Suprapubic skin (tissue), 4 donors: ENCODE results near the gene DDX25. TPM values are rescaled to one million over a fixed set of nuclear protein-coding genes. Genes with fewer than 3 reads are reported as not detected.
A peak's percentile ranks its signal among the peaks of the same experiment; 100 is the strongest.

Experiments used
- DNase-seq, 2 donors: peaks; one replicate each; pipeline ENCODE4 v3.0.0-alpha.2; 2019; ENCODE audit warnings: low spot score in 2 of 2
- H3K27ac ChIP-seq: fragments of 200-600 bp; sonication (generic); one replicate; pipeline ENCODE4 v1.5.1; 2019
- H3K27me3 ChIP-seq: fragments of 200-600 bp; sonication (generic); one replicate; pipeline ENCODE4 v1.5.1; 2019
- H3K36me3 ChIP-seq: fragments of 200-600 bp; sonication (generic); one replicate; pipeline ENCODE4 v1.5.1; 2019
- H3K4me1 ChIP-seq: fragments of 200-600 bp; sonication (generic); one replicate; pipeline ENCODE4 v1.5.1; 2019
- H3K4me3 ChIP-seq: fragments of 200-600 bp; sonication (generic); one replicate; pipeline ENCODE4 v1.5.1; 2019; ENCODE audit warnings: mild to moderate bottlenecking
- H3K9me3 ChIP-seq: fragments of 200-600 bp; sonication (generic); one replicate; pipeline ENCODE4 v1.5.1; 2019
- EP300 ChIP-seq: sonication (generic); formaldehyde crosslinking; IDR thresholded peaks from one replicate; pipeline ENCODE4 v1.6.1; 2017; ENCODE audit warnings: antibody characterized with exemption
- POLR2A ChIP-seq, 2 donors: fragments of 450-650 bp; IDR thresholded peaks; one replicate each; pipeline ENCODE4 v1.6.1; 2017; ENCODE audit warnings: antibody characterized with exemption in 2 of 2, mild to moderate bottlenecking in 2 of 2, moderate library complexity in 2 of 2
- POLR2AphosphoS5 ChIP-seq, 3 donors: sonication (generic); formaldehyde crosslinking; IDR thresholded peaks; one replicate each; pipeline ENCODE4 v1.6.1; 2017; ENCODE audit warnings: antibody characterized with exemption in 3 of 3
- WGBS: methylation state at CpG from one replicate; pipeline ENCODE4 v1.1.5; 2018; 5-methylcytosine and 5-hydroxymethylcytosine counted together
- total RNA-seq, 4 donors: library from RNA; depleted of rRNA; stranded (reverse); fragments of >200 nt; gene quantifications; one replicate each; pipeline ENCODE4 v1.1.0, GENCODE V29; 2016
- TF ChIP-seq, protein P1 (sequence below), 2 donors: fragments of 200-600 bp in 1 of 2; fragments of 450-650 bp in 1 of 2; sonication (generic) in 1 of 2; IDR thresholded peaks; one replicate each; pipeline ENCODE4 v1.5.1; 2016 to 2019; ENCODE audit warnings: antibody characterized with exemption in 2 of 2, mild to moderate bottlenecking in 1 of 2, moderate library complexity in 1 of 2

The DDX25 gene
- total RNA-seq, 4 donors from 2014 or later: 0.15 to 1.2 (median 0.32) TPM; not detected in 1

DNA sequence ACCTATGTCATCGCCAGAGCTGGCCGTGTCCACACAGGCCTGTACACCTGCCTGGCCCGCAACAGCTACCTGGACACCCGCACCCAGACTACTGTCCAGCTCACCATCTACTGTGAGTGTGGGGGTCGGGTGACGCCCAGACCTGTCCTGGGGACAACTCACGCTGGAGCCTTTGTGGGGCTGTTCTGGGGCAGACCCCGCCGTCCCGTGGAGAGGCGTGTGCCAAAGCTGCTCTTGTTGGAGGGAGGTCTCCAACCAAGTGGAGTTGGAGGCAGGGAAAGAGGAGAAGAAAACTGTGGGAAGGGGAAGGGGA is 45.8 kb downstream of the DDX25 start:
- H3K27me3 ChIP-seq: no peaks in the 10 kb centered on the region
- H3K4me3 ChIP-seq: no peak overlapping the region
- no peaks in the 10 kb centered on the region for H3K9me3 ChIP-seq
- WGBS: 86% methylated on average over 11 of the region's 11 CpGs
- no peaks in the 10 kb centered on the region for H3K36me3 ChIP-seq
- H3K4me1 ChIP-seq: peaks cover 36% of the 10 kb centered on the region
- TF ChIP-seq EP300 (no peak), POLR2A (IDR thresholded peaks at IDR 0.05) (no peak), POLR2AphosphoS5 (IDR thresholded peaks at IDR 0.05) (no peak)
- TF ChIP-seq, protein P1, sequence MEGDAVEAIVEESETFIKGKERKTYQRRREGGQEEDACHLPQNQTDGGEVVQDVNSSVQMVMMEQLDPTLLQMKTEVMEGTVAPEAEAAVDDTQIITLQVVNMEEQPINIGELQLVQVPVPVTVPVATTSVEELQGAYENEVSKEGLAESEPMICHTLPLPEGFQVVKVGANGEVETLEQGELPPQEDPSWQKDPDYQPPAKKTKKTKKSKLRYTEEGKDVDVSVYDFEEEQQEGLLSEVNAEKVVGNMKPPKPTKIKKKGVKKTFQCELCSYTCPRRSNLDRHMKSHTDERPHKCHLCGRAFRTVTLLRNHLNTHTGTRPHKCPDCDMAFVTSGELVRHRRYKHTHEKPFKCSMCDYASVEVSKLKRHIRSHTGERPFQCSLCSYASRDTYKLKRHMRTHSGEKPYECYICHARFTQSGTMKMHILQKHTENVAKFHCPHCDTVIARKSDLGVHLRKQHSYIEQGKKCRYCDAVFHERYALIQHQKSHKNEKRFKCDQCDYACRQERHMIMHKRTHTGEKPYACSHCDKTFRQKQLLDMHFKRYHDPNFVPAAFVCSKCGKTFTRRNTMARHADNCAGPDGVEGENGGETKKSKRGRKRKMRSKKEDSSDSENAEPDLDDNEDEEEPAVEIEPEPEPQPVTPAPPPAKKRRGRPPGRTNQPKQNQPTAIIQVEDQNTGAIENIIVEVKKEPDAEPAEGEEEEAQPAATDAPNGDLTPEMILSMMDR (IDR thresholded peaks at IDR 0.05): no peak
- DNase-seq: no peak
- no peak overlapping the region for H3K27ac ChIP-seq

DNA sequence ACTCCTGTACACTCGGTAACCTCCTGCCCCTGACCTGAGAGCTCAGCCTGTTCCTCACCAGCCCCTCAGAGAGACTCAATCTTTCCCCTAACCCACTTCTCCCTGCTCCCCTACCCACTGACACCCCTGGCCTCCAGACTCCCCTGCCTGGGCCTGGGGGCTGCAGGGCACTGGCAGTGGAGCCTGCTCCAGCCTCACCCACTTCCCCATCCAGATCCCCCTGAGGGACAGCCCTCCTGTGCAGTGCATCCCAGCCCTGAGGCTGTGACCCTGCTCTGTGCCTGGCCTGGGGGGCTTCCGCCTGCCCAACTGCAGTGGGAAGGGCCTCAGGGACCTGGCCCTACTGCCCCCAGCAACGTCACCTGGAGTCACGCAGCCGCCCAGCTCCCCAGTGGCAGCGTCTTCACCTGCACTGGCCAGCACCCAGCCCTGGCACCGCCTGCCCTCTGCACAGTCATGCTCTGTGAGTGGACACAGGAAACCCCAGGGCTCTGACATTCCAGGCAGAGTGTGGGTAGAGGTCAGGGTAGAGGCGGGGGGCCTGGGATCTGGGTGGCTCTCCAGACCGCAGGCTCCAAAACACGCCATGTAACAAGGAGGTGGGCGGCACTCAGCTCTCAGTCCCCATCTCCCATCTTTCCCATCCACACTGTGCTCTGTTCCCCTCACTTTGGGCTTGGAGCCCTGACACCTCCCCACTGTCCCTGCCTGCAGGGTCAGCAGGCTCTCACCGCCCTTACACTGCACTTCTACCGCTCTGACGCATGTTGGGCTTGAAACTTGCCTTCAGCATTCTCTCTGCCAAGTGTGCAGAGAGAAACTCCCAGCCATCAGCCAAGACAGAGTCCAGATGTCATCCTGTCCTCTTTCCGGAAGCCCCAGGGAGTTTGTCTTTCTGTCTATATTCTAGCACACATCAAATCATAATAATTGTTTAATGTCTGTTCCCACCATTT is 46.7 kb downstream of the DDX25 start:
- Histone ChIP-seq H3K27ac (peak overlapping the region; percentile 63), H3K4me1 (peaks cover 36% of the 10 kb centered on the region), H3K27me3 (no peaks in the 10 kb centered on the region), H3K36me3 (no peaks in the 10 kb centered on the region), H3K4me3 (no peak overlapping the region), H3K9me3 (no peaks in the 10 kb centered on the region)
- WGBS: 42% methylated on average over 9 of the region's 15 CpGs
- TF ChIP-seq EP300: no peak
- no peak for TF ChIP-seq POLR2A (IDR thresholded peaks at IDR 0.05)
- TF ChIP-seq, protein P1 (IDR thresholded peaks at IDR 0.05): no peak
- TF ChIP-seq POLR2AphosphoS5 (IDR thresholded peaks at IDR 0.05): peak in 1 of 3 donors; percentile 58
- DNase-seq: no peak

DNA sequence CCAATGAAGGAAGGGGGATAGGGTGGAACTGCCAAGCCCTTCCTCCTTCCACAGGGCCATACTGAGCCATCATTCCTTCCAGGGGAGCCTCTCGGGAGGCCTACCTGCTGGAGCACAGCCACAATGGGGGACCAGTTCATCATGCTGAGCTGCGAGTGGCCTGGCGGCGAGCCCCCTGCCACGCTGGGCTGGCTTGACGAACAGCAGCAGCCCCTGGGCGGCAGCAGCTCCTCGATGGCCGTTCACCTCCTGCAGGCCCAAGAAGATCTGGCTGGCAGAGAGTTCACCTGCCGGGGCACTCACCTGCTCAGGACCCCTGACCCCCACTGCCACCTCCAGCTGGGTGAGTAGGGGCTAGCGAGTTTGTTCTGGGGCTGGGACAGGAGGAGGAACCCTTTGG is 47.4 kb downstream of the DDX25 start:
- no peak for DNase-seq
- Histone ChIP-seq H3K9me3 (no peaks in the 10 kb centered on the region), H3K27ac (peak overlapping the region; percentile 63), H3K27me3 (no peaks in the 10 kb centered on the region), H3K36me3 (no peaks in the 10 kb centered on the region), H3K4me1 (peaks cover 39% of the 10 kb centered on the region), H3K4me3 (no peak overlapping the region)
- WGBS: 57% methylated on average over 6 of the region's 11 CpGs
- TF ChIP-seq POLR2AphosphoS5 (IDR thresholded peaks at IDR 0.05) (no peak), EP300 (no peak), POLR2A (IDR thresholded peaks at IDR 0.05) (no peak)
- TF ChIP-seq, protein P1 (IDR thresholded peaks at IDR 0.05): no peak

DNA sequence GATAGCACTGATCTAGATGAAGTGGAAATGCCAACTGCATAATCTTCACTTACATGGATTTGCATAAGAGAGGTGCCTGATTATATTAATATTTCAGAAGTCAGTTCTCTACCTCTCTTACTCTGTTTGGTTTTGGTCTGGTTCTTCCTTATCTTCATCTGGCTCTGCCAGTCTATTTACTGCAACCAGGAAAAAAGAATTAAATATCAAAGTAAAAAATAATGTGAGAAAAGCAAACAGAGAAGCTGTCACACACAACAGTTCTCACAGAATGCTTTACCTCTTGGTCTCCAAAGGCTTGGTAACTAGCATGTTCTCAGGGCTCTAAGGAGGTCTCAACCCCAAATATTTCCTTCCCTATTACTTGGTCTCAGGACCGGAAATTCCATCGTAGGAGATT is 48.3 kb downstream of the DDX25 start:
- Histone ChIP-seq H3K4me1 (peaks cover 48% of the 10 kb centered on the region), H3K4me3 (peak overlapping the region; percentile 36), H3K36me3 (no peaks in the 10 kb centered on the region), H3K27ac (peak overlapping the region; percentile 63), H3K27me3 (no peaks in the 10 kb centered on the region), H3K9me3 (no peaks in the 10 kb centered on the region)
- TF ChIP-seq POLR2AphosphoS5 (IDR thresholded peaks at IDR 0.05): no peak
- TF ChIP-seq, protein P1 (IDR thresholded peaks at IDR 0.05): no peak
- TF ChIP-seq EP300: no peak
- no peak for TF ChIP-seq POLR2A (IDR thresholded peaks at IDR 0.05)
- 48% methylated on average over 2 of the region's 2 CpGs for WGBS
- DNase-seq: no peak

DNA sequence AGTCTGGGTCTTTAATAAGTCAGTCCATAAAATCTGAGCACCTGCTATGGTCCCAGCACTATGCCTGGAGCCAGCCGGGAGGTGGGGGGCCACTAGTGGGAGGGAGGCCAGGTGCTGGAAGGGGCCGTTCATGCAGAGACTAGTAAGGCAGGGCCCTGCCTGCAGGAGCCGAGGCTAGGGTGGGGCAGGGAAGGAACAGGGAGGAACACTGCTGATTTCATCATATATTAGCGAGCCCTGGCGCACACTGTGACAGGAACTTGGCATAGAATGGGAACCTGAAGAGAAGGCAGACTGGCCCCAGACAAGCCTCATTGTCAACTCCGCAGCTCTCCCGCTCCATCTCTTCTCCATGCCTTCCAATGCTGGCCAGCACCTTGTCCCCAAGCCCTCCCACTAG is 48.7 kb downstream of the DDX25 start:
- TF ChIP-seq POLR2AphosphoS5 (IDR thresholded peaks at IDR 0.05): peak in 1 of 3 donors; percentile 57
- no peak for TF ChIP-seq POLR2A (IDR thresholded peaks at IDR 0.05)
- no peak for TF ChIP-seq EP300
- TF ChIP-seq, protein P1 (IDR thresholded peaks at IDR 0.05): no peak
- no peaks in the 10 kb centered on the region for H3K36me3 ChIP-seq
- no peaks in the 10 kb centered on the region for H3K9me3 ChIP-seq
- WGBS: 36% methylated on average over 7 of the region's 7 CpGs
- peak overlapping the region; percentile 63 for H3K27ac ChIP-seq
- no peaks in the 10 kb centered on the region for H3K27me3 ChIP-seq
- DNase-seq: peak in 1 of 2 donors; percentile 85
- peaks cover 52% of the 10 kb centered on the region for H3K4me1 ChIP-seq
- peak overlapping the region; percentile 36 for H3K4me3 ChIP-seq
